NCI-H2107 treated with DMSO at 0.1 percent for 48 hours (cell line): ENCODE results near the gene ASZ1.

Source experiments
- DNase-seq: peaks from one replicate; lab custom pipeline; 2025; ENCODE audit not compliant: unreplicated experiment; lab: John Stamatoyannopoulos, UW

Gene ASZ1

GRCh38 chr7:117347480-117347879, 79.8 kb downstream of the ASZ1 start:
- no peak for DNase-seq

GRCh38 chr7:117346161-117346560, 81.1 kb downstream of the ASZ1 start:
- DNase-seq: no peak

GRCh38 chr7:117338020-117338419, 89.3 kb downstream of the ASZ1 start:
- no peak for DNase-seq

- DNase-seq: no peak
These were observed 94.1 kb downstream of the ASZ1 start for GRCh38 chr7:117333168-117333567.

GRCh38 chr7:117332031-117332430, 95.3 kb downstream of the ASZ1 start:
- DNase-seq: no peak

GRCh38 chr7:117325836-117326235, 101.5 kb downstream of the ASZ1 start:
- DNase-seq: no peak

- DNase-seq: no peak
These were observed 102.3 kb downstream of the ASZ1 start for GRCh38 chr7:117324960-117325359.

- no peak for DNase-seq
These were observed 103.2 kb downstream of the ASZ1 start for GRCh38 chr7:117323851-117324711.

- no peak for DNase-seq
These were observed 103.9 kb downstream of the ASZ1 start for GRCh38 chr7:117323305-117323850.

- DNase-seq: no peak
These were observed 104.5 kb downstream of the ASZ1 start, which contains the start of gene WNT2 for GRCh38 chr7:117322741-117323304. Gene WNT2 (minus strand): TSS chr7:117323058. CDS start chr7:117322989, 69 bp downstream.

- DNase-seq: no peak
These were observed 106.8 kb downstream of the ASZ1 start for GRCh38 chr7:117320523-117320922.

- no peak for DNase-seq
These were observed 108.1 kb downstream of the ASZ1 start for GRCh38 chr7:117319181-117319580.

- DNase-seq: no peak
These were observed 113.7 kb downstream of the ASZ1 start for GRCh38 chr7:117313582-117313981.
